Mesendoderm (in vitro differentiated cells): ENCODE data around the gene TMEM217.
A peak's percentile ranks its signal among the peaks of the same experiment; 100 is the strongest.

Experiments used
- DNase-seq: peaks from one replicate; pipeline ENCODE4 v3.0.0; 2013
- H2AK5ac ChIP-seq: 2 replicates; pipeline ENCODE4 v1.6.1; 2013; ENCODE audit warnings: low read length, inconsistent platforms
- H2BK120ac ChIP-seq: 2 replicates; pipeline ENCODE4 v1.6.1; 2013; ENCODE audit warnings: low read depth, mild to moderate bottlenecking, low read length, moderate library complexity, mixed read lengths
- H2BK15ac ChIP-seq: replicated peaks from 2 replicates; pipeline ENCODE4 v1.6.1; 2013; ENCODE audit warnings: low read depth, mild to moderate bottlenecking, moderate library complexity
- H2BK5ac ChIP-seq: 2 replicates; pipeline ENCODE4 v1.6.1; 2013; ENCODE audit warnings: low read length, inconsistent platforms
- H3K18ac ChIP-seq: 2 replicates; pipeline ENCODE4 v1.6.1; 2013; ENCODE audit warnings: mild to moderate bottlenecking, low read length, mixed read lengths
- H3K23ac ChIP-seq: one replicate; pipeline ENCODE4 v1.6.1; 2013; ENCODE audit warnings: low read length
- H3K27ac ChIP-seq: 2 replicates; pipeline ENCODE4 v1.5.1; 2013; ENCODE audit warnings: low read depth, mild to moderate bottlenecking, inconsistent platforms, low read length, moderate library complexity
- H3K27me3 ChIP-seq: 2 replicates; pipeline ENCODE4 v1.6.1; 2013; ENCODE audit warnings: low read length, control low read depth, mild to moderate bottlenecking, inconsistent platforms; ENCODE audit not compliant: insufficient read depth, poor library complexity
- H3K36me3 ChIP-seq: 2 replicates; pipeline ENCODE4 v1.6.1; 2013; ENCODE audit warnings: low read length, inconsistent platforms; ENCODE audit not compliant: control insufficient read depth, insufficient read depth
- H3K4ac ChIP-seq: one replicate; pipeline ENCODE4 v1.6.1; 2013; ENCODE audit warnings: low read depth, mild to moderate bottlenecking, low read length, moderate library complexity
- H3K4me1 ChIP-seq: 2 replicates; pipeline ENCODE4 v1.6.1; 2013; ENCODE audit warnings: low read depth, low read length, inconsistent platforms; ENCODE audit not compliant: control insufficient read depth
- H3K4me2 ChIP-seq: 2 replicates; pipeline ENCODE4 v1.6.1; 2013; ENCODE audit warnings: low read length
- H3K4me3 ChIP-seq: 2 replicates; pipeline ENCODE4 v1.5.1; 2013; ENCODE audit warnings: mild to moderate bottlenecking, low read length
- H3K56ac ChIP-seq: one replicate; pipeline ENCODE4 v1.6.1; 2013; ENCODE audit warnings: low read length
- H3K79me1 ChIP-seq: 2 replicates; pipeline ENCODE4 v1.6.1; 2013; ENCODE audit warnings: low read length, inconsistent platforms
- H3K79me2 ChIP-seq: 2 replicates; pipeline ENCODE4 v1.6.1; 2013; ENCODE audit warnings: mild to moderate bottlenecking, low read length; ENCODE audit not compliant: control insufficient read depth, insufficient read depth
- H3K9ac ChIP-seq: 2 replicates; pipeline ENCODE4 v1.6.1; 2013; ENCODE audit warnings: low read length, inconsistent platforms
- H4K5ac ChIP-seq: one replicate; pipeline ENCODE4 v1.6.1; 2013; ENCODE audit warnings: low read length
- H4K8ac ChIP-seq: one replicate; pipeline ENCODE4 v1.6.1; 2013; ENCODE audit warnings: low read depth, mild to moderate bottlenecking, control low read depth, low read length, moderate library complexity
- WGBS: extraction: QIAGEN DNeasy Blood & Tissue Kit; methylation state at CpG from one replicate; pipeline ENCODE4 v1.1.7; 2013; ENCODE audit warnings: low lambda C conversion rate, missing lambda C conversion rate; ENCODE audit not compliant: insufficient coverage; ENCODE audit errors: extremely low coverage; 5-methylcytosine and 5-hydroxymethylcytosine counted together

The TMEM217 gene

DNA sequence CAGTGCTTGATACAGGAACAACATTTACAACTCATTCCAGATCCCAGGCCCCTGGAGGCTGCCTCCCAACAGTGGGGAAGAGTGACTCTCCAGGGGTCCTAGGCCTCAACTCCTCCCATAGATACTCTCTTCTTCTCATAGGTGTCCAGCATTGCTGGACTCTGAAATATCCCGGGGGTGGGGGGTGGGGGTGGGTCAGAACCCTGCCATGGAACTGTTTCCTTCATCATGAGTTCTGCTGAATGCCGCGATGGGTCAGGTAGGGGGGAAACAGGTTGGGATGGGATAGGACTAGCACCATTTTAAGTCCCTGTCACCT is 83.8 kb downstream of the TMEM217 start:
- Histone ChIP-seq H2BK5ac (no peak overlapping the region), H4K8ac (no peak overlapping the region), H3K4me3 (no peak overlapping the region), H3K9ac (no peak overlapping the region), H3K4me2 (no peak overlapping the region), H2BK15ac (no peak overlapping the region), H3K27ac (no peak overlapping the region), H3K36me3 (peaks cover 23% of the 10 kb centered on the region), H3K79me1 (peaks cover 13% of the 10 kb centered on the region), H3K79me2 (peaks cover 43% of the 10 kb centered on the region), H3K4me1 (no peaks in the 10 kb centered on the region), H3K18ac (no peak overlapping the region), H4K5ac (no peak overlapping the region), H2BK120ac (no peak overlapping the region), H2AK5ac (no peak overlapping the region), H3K23ac (no peak overlapping the region), H3K27me3 (no peaks in the 10 kb centered on the region), H3K4ac (no peak overlapping the region), H3K56ac (no peak overlapping the region)
- no CpG with 5 or more reads among the region's 3 CpGs for WGBS
- DNase-seq, result no peak

GRCh38 chr6:37173493-37174195 is 84.3 kb downstream of the TMEM217 start:
- H4K5ac ChIP-seq, result no peak overlapping the region
- H3K4me3 ChIP-seq, result no peak overlapping the region
- no peak overlapping the region for H2BK120ac ChIP-seq
- H3K36me3 ChIP-seq, result peaks cover 23% of the 10 kb centered on the region
- no peak overlapping the region for H3K4ac ChIP-seq
- no peak overlapping the region for H3K27ac ChIP-seq
- H3K23ac ChIP-seq, result no peak overlapping the region
- H3K4me1 ChIP-seq, result no peaks in the 10 kb centered on the region
- no peak overlapping the region for H2BK5ac ChIP-seq
- WGBS, result no CpG with 5 or more reads among the region's 9 CpGs
- peak overlapping the region; percentile 39 for H3K9ac ChIP-seq
- H3K4me2 ChIP-seq, result peak overlapping the region; percentile 37
- H3K79me2 ChIP-seq, result peaks cover 43% of the 10 kb centered on the region
- H3K27me3 ChIP-seq, result no peaks in the 10 kb centered on the region
- no peak overlapping the region for H2AK5ac ChIP-seq
- no peak for DNase-seq
- H3K79me1 ChIP-seq, result peaks cover 13% of the 10 kb centered on the region
- H3K56ac ChIP-seq, result no peak overlapping the region
- no peak overlapping the region for H3K18ac ChIP-seq
- H2BK15ac ChIP-seq, result no peak overlapping the region
- no peak overlapping the region for H4K8ac ChIP-seq

- Histone ChIP-seq H2AK5ac (no peak overlapping the region), H2BK15ac (no peak overlapping the region), H3K23ac (no peak overlapping the region), H3K4me3 (no peak overlapping the region), H3K79me2 (peaks cover 43% of the 10 kb centered on the region), H3K79me1 (peaks cover 13% of the 10 kb centered on the region), H3K4me2 (peak overlapping the region; percentile 94), H2BK120ac (no peak overlapping the region), H3K4me1 (peaks cover 4% of the 10 kb centered on the region), H3K18ac (no peak overlapping the region), H2BK5ac (no peak overlapping the region), H3K9ac (peak overlapping the region; percentile 69), H3K4ac (no peak overlapping the region), H4K5ac (no peak overlapping the region), H4K8ac (no peak overlapping the region), H3K27me3 (no peaks in the 10 kb centered on the region), H3K27ac (no peak overlapping the region), H3K56ac (peak overlapping the region; percentile 10), H3K36me3 (peaks cover 23% of the 10 kb centered on the region)
- WGBS, result no CpG with 5 or more reads among the region's 7 CpGs
- DNase-seq, result no peak
Measured at GRCh38 chr6:37172912-37173492, 84.9 kb downstream of the TMEM217 start.

DNA sequence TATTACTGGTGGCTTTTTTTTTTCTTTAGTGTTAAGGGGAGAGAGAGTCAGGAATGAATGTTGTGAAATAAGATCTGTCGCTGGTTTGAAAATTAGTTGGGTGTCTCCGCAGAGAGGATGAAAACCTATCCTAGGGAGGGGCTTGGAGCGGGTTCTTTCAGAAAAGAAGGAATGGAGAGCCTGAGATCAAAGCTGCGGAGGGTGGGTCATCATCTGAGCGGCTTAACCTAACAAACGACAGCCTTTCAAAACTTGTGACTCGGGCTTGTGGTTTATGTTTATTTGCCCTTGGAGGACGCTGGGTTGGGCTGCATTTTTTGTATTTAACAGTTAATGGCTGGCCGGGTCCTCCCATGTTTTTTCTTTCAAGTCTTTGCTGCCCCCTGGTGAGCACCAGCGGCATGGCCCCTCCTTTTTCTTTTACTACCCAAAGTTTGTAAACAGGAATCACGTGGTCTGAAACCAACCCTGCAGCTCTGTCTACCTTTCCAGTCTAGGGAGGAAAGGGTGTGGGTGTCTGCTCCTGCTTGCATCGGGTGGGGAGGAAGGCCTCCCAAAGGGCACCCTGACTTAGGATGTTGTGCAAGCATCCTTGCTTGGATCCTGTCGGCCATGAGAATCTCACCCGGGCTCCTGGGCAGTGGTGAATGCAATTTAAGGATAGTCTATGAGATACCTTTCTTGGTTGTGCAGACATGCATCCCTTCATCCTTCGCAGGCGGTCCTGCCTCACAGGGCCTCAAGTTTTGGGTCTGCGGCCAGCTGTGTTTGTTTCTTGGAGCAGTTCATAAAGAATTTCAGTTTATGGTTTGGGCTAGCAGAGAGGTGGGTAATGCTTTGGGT is 85.8 kb downstream of the TMEM217 start:
- peak overlapping the region; percentile 90 for H3K27ac ChIP-seq
- WGBS, result no CpG with 5 or more reads among the region's 17 CpGs

GRCh38 chr6:37171201-37171969 is 86.6 kb downstream of the TMEM217 start:
- H2AK5ac ChIP-seq, result no peak overlapping the region
- H3K27me3 ChIP-seq, result no peaks in the 10 kb centered on the region
- H4K8ac ChIP-seq, result no peak overlapping the region
- peak; percentile 42 for DNase-seq
- H3K23ac ChIP-seq, result peak overlapping the region; percentile 54
- WGBS, result no CpG with 5 or more reads among the region's 45 CpGs
- peaks cover 43% of the 10 kb centered on the region for H3K79me2 ChIP-seq
- H3K56ac ChIP-seq, result peak overlapping the region; percentile 93
- no peak overlapping the region for H2BK15ac ChIP-seq
- peak overlapping the region; percentile 83 for H3K4me3 ChIP-seq
- H3K79me1 ChIP-seq, result peaks cover 13% of the 10 kb centered on the region
- peak overlapping the region; percentile 48 for H2BK120ac ChIP-seq
- peak overlapping the region; percentile 53 for H3K4me2 ChIP-seq
- peak overlapping the region; percentile 79 for H2BK5ac ChIP-seq
- no peak overlapping the region for H4K5ac ChIP-seq
- peak overlapping the region; percentile 90 for H3K27ac ChIP-seq
- H3K4me1 ChIP-seq, result peaks cover 4% of the 10 kb centered on the region
- peak overlapping the region; percentile 93 for H3K4ac ChIP-seq
- H3K9ac ChIP-seq, result peak overlapping the region; percentile 98
- H3K18ac ChIP-seq, result peak overlapping the region; percentile 90
- peaks cover 23% of the 10 kb centered on the region for H3K36me3 ChIP-seq

More for the DNA sequence above, 85.8 kb downstream of the TMEM217 start:
- no peak overlapping the region for H2BK120ac ChIP-seq
- H4K8ac ChIP-seq, result no peak overlapping the region
- no peak overlapping the region for H4K5ac ChIP-seq
- H3K79me1 ChIP-seq, result peaks cover 13% of the 10 kb centered on the region
- H3K4me1 ChIP-seq, result peaks cover 4% of the 10 kb centered on the region
- no peak overlapping the region for H2BK15ac ChIP-seq
- no peak overlapping the region for H2AK5ac ChIP-seq
- DNase-seq, result peak; percentile 95
- no peaks in the 10 kb centered on the region for H3K27me3 ChIP-seq
- H3K79me2 ChIP-seq, result peaks cover 43% of the 10 kb centered on the region
- no peak overlapping the region for H3K18ac ChIP-seq
- H3K36me3 ChIP-seq, result peaks cover 23% of the 10 kb centered on the region
- H3K4me2 ChIP-seq, result peak overlapping the region; percentile 94
- no peak overlapping the region for H2BK5ac ChIP-seq
- peak overlapping the region; percentile 83 for H3K4me3 ChIP-seq
- no peak overlapping the region for H3K4ac ChIP-seq
- peak overlapping the region; percentile 98 for H3K9ac ChIP-seq
- peak overlapping the region; percentile 74 for H3K56ac ChIP-seq
- H3K23ac ChIP-seq, result no peak overlapping the region
